Measurements from ENCODE around the gene HLA-DMB.

DNA sequence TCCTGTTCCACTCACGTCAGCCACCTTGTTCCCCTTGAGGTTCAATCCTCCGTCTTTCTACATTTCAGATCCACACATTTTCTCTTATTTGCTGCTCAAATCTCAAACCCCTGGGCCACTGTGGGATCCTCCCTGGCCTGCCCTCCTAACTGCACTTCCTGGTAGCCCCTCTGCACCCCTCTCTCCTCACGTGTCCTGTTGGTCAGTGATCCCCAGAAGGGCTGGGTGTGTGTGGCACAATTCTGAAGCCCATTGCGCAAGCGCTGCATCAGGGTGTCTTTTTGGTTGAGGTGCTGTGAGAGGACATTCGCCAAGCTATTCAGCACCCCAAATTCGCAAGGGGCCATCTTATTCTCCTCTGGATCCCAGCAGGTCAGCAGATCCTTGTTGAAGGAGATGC, 2.3 kb downstream of the HLA-DMB start:
- no peak for TF ChIP-seq CTCF (IDR thresholded peaks at IDR 0.05 in 2 of 3, conservative IDR thresholded peaks at IDR 0.05 in 1 of 3; ENCODE audit: borderline replicate concordance in 1 of 3, insufficient read depth in 1 of 3, low read depth in 2 of 3, low read length in 2 of 3)
- TF ChIP-seq SP1 (IDR thresholded peaks at IDR 0.05; ENCODE audit: low read depth), result no peak
- TF ChIP-seq POLR2A (IDR thresholded peaks at IDR 0.05; ENCODE audit: borderline replicate concordance, extremely low read depth, insufficient read depth, insufficient read length), result no peak
- TF ChIP-seq, protein P1, sequence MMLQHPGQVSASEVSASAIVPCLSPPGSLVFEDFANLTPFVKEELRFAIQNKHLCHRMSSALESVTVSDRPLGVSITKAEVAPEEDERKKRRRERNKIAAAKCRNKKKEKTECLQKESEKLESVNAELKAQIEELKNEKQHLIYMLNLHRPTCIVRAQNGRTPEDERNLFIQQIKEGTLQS (IDR thresholded peaks at IDR 0.05), result no peak
- no peak for TF ChIP-seq ZNF274 (IDR thresholded peaks at IDR 0.05; ENCODE audit: low read depth, low read length)
- no peak for TF ChIP-seq EZH2phosphoT487 (IDR thresholded peaks at IDR 0.05; ENCODE audit: borderline replicate concordance)
- no peak for TF ChIP-seq YY1 (IDR thresholded peaks at IDR 0.05; ENCODE audit: extremely low read depth, insufficient replicate concordance, low read depth, low read length)
- TF ChIP-seq TCF7L2 (IDR thresholded peaks at IDR 0.05; ENCODE audit: borderline replicate concordance, extremely low read depth, insufficient read depth, insufficient read length), result no peak
- TF ChIP-seq SIN3A (IDR thresholded peaks at IDR 0.05; ENCODE audit: low read depth), result no peak
- no peak for TF ChIP-seq POLR2AphosphoS5 (IDR thresholded peaks at IDR 0.05; ENCODE audit: low read depth, low read length)
